Thymus (tissue), 11 donors: ENCODE results near the gene DNAI1. TPM values are rescaled to one million over a fixed set of nuclear protein-coding genes. Genes with fewer than 3 reads are reported as not detected.
"Not testable (repeated sequence)": the region's sequence is repeated elsewhere in the genome, so short reads cannot be mapped to it uniquely, and the experiment has no call there.

Experiments used
- DNase-seq, 9 donors: peaks; one replicate each; pipeline ENCODE4 v3.0.0-alpha.2; 2013; ENCODE audit warnings: low spot score in 9 of 9, low read depth in 6 of 9, missing footprints in 1 of 9
- H3K27ac ChIP-seq, 2 donors: one replicate each; pipeline ENCODE4 v1.5.1; 2013; ENCODE audit warnings: control low read depth in 1 of 2, low read depth in 1 of 2, low read length in 1 of 2, mild to moderate bottlenecking in 1 of 2, moderate library complexity in 1 of 2
- H3K27me3 ChIP-seq, 2 donors: one replicate each; pipeline ENCODE4 v1.5.1; 2013; ENCODE audit warnings: low read length in 1 of 2; ENCODE audit not compliant: control insufficient read depth in 2 of 2, insufficient read depth in 1 of 2
- H3K36me3 ChIP-seq, 2 donors: one replicate each; pipeline ENCODE4 v1.5.1; 2013; ENCODE audit warnings: low read length in 1 of 2, mild to moderate bottlenecking in 1 of 2, moderate library complexity in 1 of 2; ENCODE audit not compliant: control insufficient read depth in 2 of 2, insufficient read depth in 2 of 2
- H3K4me1 ChIP-seq, 2 donors: one replicate each; pipeline ENCODE4 v1.5.1; 2013; ENCODE audit warnings: low read length in 2 of 2; ENCODE audit not compliant: control insufficient read depth in 2 of 2, insufficient read depth in 2 of 2
- H3K4me3 ChIP-seq, 2 donors: one replicate each; pipeline ENCODE4 v1.5.1; 2013; ENCODE audit warnings: low read length in 2 of 2, control low read depth in 1 of 2, mild to moderate bottlenecking in 1 of 2
- H3K9me3 ChIP-seq, 2 donors: one replicate each; pipeline ENCODE4 v1.5.1; 2013; ENCODE audit warnings: low read length in 1 of 2, mild to moderate bottlenecking in 1 of 2; ENCODE audit not compliant: control insufficient read depth in 2 of 2, insufficient read depth in 1 of 2
- WGBS: extraction: QIAGEN DNeasy Blood & Tissue Kit; methylation state at CpG from one replicate; pipeline ENCODE4 v1.1.7; 2013; 5-methylcytosine and 5-hydroxymethylcytosine counted together
- polyA plus RNA-seq: library from polyadenylated mRNA; stranded (reverse); fragments of 200-250 nt; gene quantifications from one replicate; pipeline ENCODE4 v1.2.3, GENCODE V29; 2013
- total RNA-seq: library from RNA; stranded (reverse); fragments of 120-200 nt; gene quantifications from one replicate; pipeline ENCODE4 v1.2.4, GENCODE V29; 2013
- donor health status: healthy.

Gene DNAI1
- total and polyA plus RNA-seq, 2 donors = 0.38 to 0.75 TPM

GRCh38 chr9:34532041-34532440, 73.4 kb downstream of the DNAI1 start:
- not testable (repeated sequence) for H3K9me3 ChIP-seq, H3K4me3 ChIP-seq, DNase-seq, H3K27me3 ChIP-seq, H3K36me3 ChIP-seq, H3K4me1 ChIP-seq, H3K27ac ChIP-seq
- WGBS = 93% methylated on average over 8 of the region's 8 CpGs

GRCh38 chr9:34536685-34537084, 78.1 kb downstream of the DNAI1 start:
- WGBS = 69% methylated on average over 7 of the region's 7 CpGs
- Histone ChIP-seq H3K27ac (no peak overlapping the region), H3K27me3 (peaks cover 0 to 4% of the 10 kb centered on the region in 2 donors), H3K9me3 (peaks cover 0 to 7% of the 10 kb centered on the region in 2 donors), H3K36me3 (no peaks in the 10 kb centered on the region), H3K4me3 (no peak overlapping the region), H3K4me1 (no peaks in the 10 kb centered on the region)
- no peak for DNase-seq

GRCh38 chr9:34540827-34541226, 82.2 kb downstream of the DNAI1 start:
- WGBS = 72% methylated on average over 2 of the region's 2 CpGs
- Histone ChIP-seq H3K27ac (no peak overlapping the region), H3K27me3 (peaks cover 0 to 8% of the 10 kb centered on the region in 2 donors)

GRCh38 chr9:34541540-34541939, 82.9 kb downstream of the DNAI1 start:
- Histone ChIP-seq H3K4me1 (no peaks in the 10 kb centered on the region), H3K27me3 (peaks cover 0 to 10% of the 10 kb centered on the region in 2 donors), H3K36me3 (no peaks in the 10 kb centered on the region), H3K27ac (no peak overlapping the region), H3K4me3 (no peak overlapping the region), H3K9me3 (no peaks in the 10 kb centered on the region)
- 86% methylated on average over 7 of the region's 7 CpGs for WGBS
- no peak for DNase-seq

More at GRCh38 chr9:34540827-34541226, 82.2 kb downstream of the DNAI1 start:
- no peak for DNase-seq
- Histone ChIP-seq H3K4me1 (no peaks in the 10 kb centered on the region), H3K4me3 (no peak overlapping the region), H3K36me3 (no peaks in the 10 kb centered on the region), H3K9me3 (no peaks in the 10 kb centered on the region)

GRCh38 chr9:34544035-34544434, 85.4 kb downstream of the DNAI1 start:
- Histone ChIP-seq H3K4me3 (no peak overlapping the region), H3K4me1 (no peaks in the 10 kb centered on the region), H3K9me3 (no peaks in the 10 kb centered on the region), H3K27me3 (peaks cover 0 to 16% of the 10 kb centered on the region in 2 donors), H3K36me3 (no peaks in the 10 kb centered on the region), H3K27ac (no peak overlapping the region)
- no peak for DNase-seq
- 79% methylated on average over 5 of the region's 5 CpGs for WGBS

GRCh38 chr9:34545497-34545896, 86.9 kb downstream of the DNAI1 start:
- H3K4me1 ChIP-seq = no peaks in the 10 kb centered on the region
- H3K36me3 ChIP-seq = no peaks in the 10 kb centered on the region
- no peak overlapping the region for H3K4me3 ChIP-seq
- DNase-seq = no peak
- H3K27ac ChIP-seq = no peak overlapping the region
- H3K9me3 ChIP-seq = no peaks in the 10 kb centered on the region
- 96% methylated on average over 6 of the region's 6 CpGs for WGBS
- peaks cover 0 to 16% of the 10 kb centered on the region in 2 donors for H3K27me3 ChIP-seq

GRCh38 chr9:34546102-34546833, 87.7 kb downstream of the DNAI1 start:
- DNase-seq = no peak
- H3K36me3 ChIP-seq = no peaks in the 10 kb centered on the region
- H3K27ac ChIP-seq = no peak overlapping the region
- no peak overlapping the region for H3K4me3 ChIP-seq
- H3K4me1 ChIP-seq = no peaks in the 10 kb centered on the region
- H3K27me3 ChIP-seq = peaks cover 0 to 16% of the 10 kb centered on the region in 2 donors
- no peaks in the 10 kb centered on the region for H3K9me3 ChIP-seq
- WGBS = 93% methylated on average over 7 of the region's 7 CpGs

- WGBS = 71% methylated on average over 16 of the region's 16 CpGs
- no peaks in the 10 kb centered on the region for H3K9me3 ChIP-seq
- H3K27ac ChIP-seq = no peak overlapping the region
- no peak overlapping the region for H3K4me3 ChIP-seq
- no peaks in the 10 kb centered on the region for H3K4me1 ChIP-seq
- peaks cover 0 to 16% of the 10 kb centered on the region in 2 donors for H3K27me3 ChIP-seq
- H3K36me3 ChIP-seq = no peaks in the 10 kb centered on the region
- peak in 1 of 9 donors; percentile 26 for DNase-seq
Observed at GRCh38 chr9:34546834-34547827, 88.5 kb downstream of the DNAI1 start.
